ENCODE data around the gene BDH1.
"Not testable (repeated sequence)": the region's sequence is repeated elsewhere in the genome, so short reads cannot be mapped to it uniquely, and the experiment has no call there.

The BDH1 gene

DNA sequence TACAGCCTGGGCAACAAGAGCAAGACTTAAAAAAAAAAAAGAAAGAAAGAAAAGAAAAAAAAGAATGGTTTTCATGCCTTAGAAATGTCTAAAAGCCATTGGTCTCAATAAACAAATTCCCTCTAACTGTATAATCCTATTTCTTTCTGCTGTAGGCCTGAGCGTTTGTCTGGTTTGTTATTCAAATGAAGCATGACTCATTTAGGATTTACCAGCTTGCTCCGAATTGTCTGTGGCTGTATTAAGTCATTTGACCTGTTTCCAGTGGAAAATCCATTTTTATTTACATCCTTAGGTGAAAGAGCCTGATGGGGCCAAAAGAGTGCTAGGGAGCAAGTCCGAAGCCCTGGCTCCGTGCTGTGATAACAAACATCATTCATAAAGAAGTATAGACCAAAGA, 73.8 kb downstream of the BDH1 start:
- FAIRE-seq: no peak

DNA sequence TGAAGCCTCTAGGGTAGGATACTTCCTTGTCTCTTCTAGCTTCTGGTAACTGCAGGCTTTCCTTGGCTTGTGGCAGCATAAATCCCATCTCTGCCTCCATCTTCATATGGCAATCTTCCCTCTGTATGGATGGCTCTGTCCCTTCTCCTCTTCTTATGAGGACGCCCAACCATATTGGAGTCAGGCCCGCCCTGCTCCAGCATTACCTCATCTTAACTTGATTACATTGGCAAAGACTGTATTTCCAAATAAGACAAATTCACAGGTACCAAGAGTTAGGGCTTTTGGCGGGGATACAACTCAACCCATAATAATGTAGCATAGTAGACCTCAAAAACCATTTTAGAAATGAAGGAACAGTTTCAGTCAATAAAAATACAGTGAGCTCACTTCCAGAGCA, 75.4 kb downstream of the BDH1 start:
- FAIRE-seq: no peak

DNA sequence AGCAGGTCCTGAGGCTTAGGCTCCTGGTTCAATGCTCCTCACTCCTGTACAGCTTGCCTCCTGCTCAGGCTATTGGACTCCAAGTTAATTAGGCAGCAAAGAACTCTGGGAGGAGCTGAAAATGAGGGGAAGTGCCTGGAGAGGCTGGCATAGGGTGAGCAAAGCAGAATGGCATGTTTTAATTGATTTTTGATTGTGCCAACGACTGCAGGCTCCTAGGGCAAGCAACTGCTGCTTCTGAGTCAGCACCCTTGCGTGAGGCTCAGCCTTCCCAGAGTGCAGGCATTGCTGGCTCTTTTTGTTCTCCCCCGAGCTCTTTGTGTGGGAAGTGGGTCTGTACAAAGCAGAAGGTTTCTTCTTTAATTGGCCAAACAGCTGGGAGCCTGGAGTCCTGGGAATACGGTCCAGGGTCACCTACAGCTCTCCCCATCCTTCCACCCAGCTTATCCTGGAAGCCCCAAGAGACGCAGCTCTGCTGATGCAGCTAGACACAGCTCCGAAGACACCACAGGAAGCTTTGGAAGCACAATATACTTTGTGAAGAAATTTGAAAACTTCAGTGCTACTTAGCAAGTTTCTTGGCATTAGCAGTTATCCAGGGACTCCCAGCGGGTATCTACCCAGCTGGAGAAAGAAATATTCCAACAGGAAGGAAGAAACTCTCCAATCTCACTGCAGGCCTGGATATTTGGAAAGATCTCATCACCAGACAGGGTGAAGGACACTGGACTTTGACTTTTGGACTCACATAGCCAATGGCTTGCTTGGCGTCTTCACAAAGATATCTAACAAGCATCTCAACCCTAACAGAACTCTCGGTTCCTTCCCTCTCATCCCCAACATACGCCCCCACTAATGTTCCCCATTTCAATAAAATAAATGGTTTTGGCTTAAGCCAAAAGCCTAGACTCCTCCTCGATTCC, 76.8 kb downstream of the BDH1 start:
- no peak for FAIRE-seq

DNA sequence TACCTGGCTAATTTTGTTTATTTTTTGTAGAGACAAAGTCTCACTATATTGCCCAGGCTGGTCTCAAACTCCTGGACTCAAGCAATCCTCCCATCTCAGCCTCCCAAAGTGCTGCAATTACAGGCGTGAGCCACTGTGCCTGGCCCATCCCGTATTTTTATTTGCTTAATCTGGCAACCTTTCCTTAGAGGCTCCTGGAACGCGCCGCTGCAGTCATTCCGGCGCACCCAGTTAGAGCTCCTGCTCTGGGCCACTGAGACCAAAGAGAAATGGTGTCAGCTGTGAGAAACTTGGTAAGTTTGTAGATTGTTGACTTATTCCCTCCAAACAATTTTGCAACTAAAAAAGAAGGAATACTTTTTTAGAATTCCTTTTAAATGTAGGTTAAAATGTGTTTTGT, 78.0 kb downstream of the BDH1 start:
- not testable (repeated sequence) for FAIRE-seq

DNA sequence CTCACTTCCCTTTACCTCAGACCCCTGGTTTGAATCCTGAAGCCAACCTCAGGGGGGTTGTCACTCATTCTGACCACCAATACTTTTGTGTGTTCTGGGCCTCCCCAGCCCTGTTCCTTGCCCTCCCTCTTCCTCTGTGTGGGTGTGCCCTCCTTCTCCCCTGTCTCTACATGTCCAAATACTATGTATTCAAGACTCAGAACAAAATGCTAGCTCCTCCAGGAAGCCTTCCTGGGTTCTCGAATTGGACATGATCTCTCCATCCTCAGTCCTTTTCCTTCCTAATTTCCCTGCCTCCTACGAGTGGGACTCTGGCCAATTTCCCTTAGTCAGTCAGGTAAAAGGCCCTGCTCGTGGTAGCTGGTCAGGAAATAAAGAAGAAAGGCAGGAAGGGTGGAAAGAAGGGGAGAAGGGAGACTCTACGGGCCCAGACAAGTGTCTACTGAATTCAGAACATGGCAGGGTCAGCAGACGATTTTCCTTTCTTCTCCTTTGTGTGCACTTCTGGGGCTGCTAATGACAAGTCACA, 79.7 kb downstream of the BDH1 start:
- no peak for FAIRE-seq

DNA sequence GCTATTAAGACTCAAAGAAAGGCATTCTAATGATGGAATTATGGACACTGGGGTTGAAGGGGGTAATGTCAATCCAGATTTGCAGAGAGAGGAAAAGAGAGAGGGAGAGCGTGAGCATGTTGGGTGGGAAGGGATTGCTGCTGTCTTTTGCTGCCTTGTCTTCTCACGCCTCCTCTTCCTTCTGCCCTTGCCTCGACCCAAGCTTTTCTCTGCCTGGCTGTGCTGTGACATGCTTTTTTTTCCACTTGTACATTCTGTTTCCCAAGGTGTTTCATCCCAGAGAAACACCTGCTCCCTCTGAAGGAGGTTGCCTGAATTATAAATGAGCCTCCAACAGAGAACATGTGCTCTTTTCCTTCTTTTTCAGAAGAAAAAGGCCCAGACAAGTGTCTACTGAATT, 80.3 kb downstream of the BDH1 start:
- no peak for FAIRE-seq

DNA sequence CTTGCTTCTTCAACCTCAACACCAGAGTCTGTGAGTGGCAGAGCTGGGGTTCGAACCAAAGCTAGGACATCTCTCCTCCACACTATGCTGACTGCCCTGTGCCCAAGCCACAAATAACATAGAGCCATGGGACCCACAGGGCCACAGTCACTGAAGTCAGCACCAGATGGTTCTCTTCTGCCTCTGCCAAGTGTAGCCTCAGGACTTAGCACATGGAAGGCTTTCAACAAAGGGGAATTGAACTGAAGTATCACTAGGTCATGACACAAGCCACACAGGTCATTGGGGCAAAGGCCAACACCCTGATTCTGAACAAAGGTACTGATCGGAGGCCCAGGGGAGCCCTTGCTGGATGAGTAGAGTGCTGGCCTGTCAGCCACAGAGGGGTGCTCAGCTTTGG, 83.6 kb downstream of the BDH1 start:
- FAIRE-seq: no peak

DNA sequence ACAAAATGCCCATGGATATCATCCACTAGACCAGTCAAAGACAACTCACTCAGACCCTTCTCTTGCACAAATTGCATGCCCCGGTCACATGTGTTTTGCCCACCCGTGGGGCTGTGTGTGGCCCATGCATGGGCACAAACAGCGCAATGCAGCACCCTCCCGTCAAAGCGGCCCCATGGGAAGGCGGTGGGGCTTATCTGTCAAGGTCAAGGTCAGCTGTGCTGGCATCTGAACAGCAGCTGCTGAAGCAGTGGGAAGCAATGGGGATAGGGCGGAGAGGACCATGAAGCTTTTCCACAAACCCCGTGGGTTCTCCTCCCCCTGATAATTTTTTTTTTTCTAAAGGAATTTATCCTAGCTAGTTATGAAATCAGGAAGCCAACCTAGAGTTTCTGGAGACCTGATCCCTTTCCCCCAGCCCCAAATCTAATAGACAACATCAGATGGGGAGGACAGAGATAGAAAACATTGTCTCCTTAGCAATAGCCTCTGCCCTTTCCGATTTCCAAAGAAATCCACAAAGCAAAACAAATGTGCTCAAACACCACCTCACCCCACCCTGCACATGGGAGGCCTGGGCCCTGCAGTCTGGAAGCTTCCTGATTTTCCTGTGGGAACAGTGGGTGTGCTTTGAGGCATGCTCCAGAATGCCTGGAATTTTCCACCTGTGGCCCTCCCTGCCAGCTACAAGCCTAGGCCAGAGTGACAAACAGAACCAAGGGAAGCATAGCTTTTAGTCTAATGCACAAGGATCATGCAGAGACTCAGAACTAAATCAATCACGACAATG, 84.4 kb downstream of the BDH1 start:
- FAIRE-seq: no peak

DNA sequence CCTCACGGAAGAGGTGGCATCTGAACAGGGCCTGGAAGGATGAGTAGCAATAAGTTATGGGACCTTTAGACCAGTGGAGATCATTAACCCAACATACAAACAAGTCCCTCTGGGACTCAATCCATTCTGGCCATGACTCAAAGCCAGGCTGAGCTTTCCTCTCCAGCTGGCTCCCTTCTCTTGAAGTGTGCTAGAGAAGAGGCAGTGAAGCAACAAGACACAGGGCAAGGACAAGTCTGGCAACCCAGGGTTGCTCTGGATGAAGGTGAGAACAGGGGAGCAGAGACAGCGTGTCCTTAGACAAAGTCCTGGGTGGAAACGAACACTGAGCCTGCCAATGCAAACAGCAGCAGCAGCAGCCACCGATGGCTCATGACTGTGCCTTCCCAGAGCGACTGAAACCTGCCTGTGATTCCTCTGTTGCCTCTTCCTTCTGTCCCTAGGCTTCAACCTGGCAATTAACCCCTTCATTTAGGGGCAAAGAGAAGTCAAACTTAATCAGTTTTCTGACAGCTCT, 86.8 kb downstream of the BDH1 start:
- no peak for FAIRE-seq

DNA sequence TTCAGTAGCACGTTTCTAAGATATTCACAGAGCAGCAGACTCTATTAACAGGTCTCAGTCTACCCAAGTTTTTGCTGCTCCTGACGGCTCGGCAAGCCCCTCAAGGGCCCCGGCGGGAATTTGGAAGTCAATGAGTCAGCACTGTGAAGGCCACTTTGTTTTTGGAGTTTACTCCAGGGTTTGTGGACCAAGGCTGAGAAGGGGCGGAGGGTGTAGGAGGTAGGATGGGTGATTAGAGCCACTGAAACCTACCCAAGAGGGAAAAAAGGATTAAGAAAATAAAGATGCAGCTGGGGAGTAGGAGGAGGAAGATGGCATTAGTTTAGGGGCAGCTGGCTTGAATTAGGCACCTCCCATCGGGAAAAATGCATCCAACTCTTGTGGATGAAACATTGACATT, 87.6 kb downstream of the BDH1 start:
- no peak for FAIRE-seq

DNA sequence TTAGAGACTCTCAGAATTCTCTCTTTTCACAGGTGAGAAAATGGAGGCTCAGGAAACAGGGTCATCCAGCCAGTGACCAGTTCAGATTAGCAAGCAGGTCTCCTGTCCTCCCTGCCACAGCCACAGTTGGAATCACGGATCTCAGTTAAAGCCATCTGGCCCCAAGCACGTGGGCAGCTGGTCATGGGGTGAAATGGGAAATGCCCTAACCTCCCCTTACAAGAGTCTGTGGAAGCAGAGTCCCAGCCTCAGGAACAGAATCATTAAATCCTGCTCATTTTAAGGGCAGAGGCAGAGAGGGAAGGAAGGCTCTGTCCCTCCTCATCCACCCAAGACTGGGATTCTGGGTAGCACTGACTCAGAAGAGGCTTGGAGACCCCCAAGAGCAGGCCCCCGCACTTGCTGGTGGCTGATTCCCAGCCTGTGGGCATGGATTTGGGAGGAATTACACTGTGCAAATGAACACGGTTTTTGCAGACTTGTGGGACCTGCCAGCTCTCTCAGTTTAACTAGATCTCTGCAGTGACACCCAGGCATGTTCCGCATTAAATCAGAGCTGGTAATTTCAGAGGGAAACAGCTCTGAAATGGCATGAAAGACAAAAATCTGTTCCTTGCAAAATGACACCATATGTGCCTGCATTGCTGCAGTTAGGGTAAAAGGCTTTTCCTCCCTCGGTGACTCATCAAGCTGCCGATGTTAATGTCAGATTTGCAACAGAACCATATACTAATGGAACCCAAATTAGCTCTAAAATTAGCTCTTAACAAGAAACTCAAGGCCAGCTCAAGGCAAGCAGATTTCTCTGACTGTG, 89.0 kb downstream of the BDH1 start:
- no peak for FAIRE-seq

DNA sequence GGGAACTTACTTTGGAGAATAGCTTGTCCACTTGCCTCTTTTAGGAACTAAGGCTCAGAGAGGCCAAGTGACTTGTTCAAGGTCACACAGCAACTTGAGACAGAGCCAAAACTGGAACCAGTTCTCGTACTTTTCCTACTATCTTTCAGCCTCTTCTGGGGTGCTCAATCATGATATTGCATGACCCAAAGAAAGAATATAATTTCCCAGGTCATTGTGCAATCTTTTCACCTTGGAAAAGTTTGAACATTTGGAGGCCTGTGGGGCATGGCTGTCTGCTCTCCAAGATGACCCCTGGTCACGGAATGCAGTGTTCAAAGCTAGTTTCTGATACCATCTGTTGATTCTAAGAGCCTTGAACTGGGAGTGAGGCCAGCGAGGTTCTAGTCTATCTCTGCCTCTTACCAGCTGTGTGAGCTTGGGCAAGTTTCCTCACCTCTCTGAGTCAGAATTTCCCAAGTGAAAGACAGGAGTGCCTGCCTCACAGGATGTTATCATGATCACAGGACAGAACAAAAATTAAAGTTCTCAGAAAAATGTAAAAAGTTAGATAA, 89.7 kb downstream of the BDH1 start:
- FAIRE-seq: no peak

DNA sequence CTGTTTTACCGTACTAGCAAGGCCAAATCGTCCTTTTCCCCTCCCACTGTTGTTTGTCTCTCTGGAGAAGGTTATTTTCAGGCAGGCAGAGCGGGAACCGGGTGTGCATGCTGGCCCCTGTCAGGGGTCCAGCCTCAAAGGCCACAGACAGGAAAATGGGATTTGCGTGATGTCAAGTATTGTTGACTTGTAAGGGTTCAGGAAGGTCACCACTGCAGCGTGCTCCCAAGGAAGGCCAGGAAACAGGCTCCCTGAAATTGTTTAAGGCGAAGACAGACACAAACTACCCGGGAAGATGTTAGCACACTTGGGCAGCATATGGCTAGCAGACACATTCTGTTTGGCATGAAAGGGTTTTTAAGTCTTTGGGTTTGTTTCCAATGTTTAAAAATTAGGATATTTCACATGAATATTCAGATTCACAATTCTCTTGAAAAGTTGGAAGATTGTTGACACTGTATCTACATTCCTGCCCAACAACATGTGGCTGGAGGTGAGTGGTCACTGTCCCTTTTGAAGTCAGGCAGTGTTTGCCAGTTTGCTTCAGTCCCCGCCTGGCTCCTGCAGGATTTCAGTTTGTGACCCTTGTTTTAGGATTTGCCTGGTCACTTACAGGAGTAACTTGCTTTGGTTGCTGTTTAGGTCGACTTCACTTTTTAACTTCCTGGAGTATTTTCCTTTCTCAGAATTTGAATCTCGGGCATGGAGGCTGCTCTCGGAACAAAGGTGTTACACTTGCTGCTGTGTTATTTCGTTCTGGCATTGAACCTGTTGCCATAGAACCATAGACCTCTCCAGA, 90.4 kb downstream of the BDH1 start:
- FAIRE-seq: no peak

DNA sequence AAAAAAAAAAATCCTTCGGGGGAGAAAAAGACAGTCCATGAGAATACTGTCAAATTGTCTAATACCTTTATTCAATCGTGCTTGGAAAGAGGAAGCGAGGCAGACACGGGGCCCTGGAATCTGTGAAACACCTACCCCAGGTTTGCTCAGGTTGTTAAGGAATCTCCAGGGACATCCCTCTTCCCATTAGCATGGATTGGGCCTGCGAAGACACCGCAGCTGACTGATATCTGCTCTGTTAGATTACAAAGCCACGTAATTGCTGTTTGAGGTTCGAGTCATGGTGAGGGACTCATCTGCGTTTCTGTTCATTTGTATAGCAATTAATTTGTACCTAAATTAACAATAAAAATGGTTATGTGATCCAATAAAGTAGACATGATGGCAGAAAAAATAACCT, 91.0 kb downstream of the BDH1 start:
- FAIRE-seq: no peak

DNA sequence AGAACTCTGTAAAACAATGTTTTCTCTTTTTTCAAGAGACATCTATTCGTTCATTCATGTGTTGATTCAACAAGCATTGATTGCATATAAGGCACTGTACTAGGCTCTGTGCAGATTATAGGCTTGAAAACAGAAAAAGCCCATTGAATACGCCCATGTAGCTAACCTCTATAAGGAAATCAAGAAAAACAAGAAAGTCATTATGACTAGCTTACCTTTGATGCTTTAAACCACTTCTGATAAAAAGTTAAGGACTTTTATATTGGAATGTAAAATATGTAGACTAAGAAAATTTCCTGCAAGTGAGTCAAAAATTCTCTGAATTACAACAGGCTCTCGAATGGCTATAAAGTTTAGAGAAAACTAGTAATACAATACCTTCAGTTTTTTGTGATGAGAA, 92.5 kb downstream of the BDH1 start:
- no peak for FAIRE-seq

DNA sequence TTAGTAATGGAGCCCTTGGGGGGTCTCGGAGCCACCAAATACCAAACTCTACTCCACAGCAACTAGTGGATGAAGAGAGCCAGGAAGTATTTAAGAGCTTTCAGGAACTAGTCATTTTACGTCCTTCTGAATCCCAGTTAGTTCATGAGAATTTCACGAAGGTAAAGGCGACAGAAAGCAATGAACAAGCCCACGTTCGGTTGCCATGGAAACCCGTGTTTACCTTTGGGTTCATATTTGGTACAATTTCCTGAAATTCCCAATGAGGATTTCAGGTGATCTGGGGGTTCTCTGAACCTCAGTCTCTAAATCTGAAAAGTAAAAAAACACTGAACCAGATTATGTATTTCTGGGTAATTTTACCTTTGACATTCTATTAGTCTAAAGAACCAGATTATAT, 93.0 kb downstream of the BDH1 start:
- FAIRE-seq: no peak

DNA sequence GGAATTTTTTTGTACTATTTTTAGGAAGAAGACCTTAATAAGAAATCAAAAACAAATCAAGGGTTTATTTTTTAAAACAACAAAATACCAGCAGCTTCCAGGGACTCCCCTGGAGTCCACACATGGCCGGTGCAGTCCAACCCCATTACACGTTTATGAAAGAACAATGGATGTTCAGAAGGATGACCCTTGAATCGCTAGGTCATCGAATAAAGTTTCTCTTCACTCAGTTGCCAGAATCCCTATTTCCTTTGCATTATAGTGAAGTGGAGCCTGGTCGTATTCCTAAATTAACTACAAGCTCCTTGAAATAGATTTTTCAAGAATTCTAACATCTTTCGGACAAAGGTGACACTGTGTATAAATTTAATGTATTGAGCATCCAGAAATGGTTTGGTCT, 95.1 kb downstream of the BDH1 start:
- FAIRE-seq: no peak

DNA sequence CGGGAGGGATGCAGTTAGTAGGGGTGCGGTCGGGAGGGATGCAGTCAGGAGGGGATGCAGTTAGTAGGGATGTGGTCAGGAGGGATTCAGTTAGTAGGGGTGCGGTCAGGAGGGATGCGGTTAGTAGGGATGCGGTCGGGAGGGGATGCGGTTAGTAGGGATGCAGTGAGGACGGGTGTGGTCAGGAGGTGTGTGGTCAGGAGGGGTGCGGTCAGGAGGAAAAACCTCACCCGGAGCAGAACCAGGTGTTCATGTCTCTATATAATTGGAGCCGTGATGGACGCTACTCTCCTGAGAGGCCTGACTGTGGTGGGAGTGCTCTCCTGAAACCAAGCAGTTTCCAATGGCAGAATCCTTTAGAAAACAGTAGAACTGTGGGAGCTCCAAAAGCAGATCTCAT, 95.8 kb downstream of the BDH1 start:
- no peak for FAIRE-seq
